ENCODE data around the gene SCAF8.

GRCh38 chr6:154830771-154831170, 97.6 kb downstream of the SCAF8 start:
- TF ChIP-seq POU2F2 (IDR thresholded peaks at IDR 0.05; ENCODE audit: low read depth, low read length), result no peak
- TF ChIP-seq POLR2AphosphoS5 (IDR thresholded peaks at IDR 0.05; ENCODE audit: low read depth, low read length), result no peak
- no peak for TF ChIP-seq POLR2A (IDR thresholded peaks at IDR 0.05; ENCODE audit: low read depth, low read length)
